ENCODE measurements around the gene FAM72C.
"Not testable (repeated sequence)": the region's sequence is repeated elsewhere in the genome, so short reads cannot be mapped to it uniquely, and the experiment has no call there.

The FAM72C gene

DNA sequence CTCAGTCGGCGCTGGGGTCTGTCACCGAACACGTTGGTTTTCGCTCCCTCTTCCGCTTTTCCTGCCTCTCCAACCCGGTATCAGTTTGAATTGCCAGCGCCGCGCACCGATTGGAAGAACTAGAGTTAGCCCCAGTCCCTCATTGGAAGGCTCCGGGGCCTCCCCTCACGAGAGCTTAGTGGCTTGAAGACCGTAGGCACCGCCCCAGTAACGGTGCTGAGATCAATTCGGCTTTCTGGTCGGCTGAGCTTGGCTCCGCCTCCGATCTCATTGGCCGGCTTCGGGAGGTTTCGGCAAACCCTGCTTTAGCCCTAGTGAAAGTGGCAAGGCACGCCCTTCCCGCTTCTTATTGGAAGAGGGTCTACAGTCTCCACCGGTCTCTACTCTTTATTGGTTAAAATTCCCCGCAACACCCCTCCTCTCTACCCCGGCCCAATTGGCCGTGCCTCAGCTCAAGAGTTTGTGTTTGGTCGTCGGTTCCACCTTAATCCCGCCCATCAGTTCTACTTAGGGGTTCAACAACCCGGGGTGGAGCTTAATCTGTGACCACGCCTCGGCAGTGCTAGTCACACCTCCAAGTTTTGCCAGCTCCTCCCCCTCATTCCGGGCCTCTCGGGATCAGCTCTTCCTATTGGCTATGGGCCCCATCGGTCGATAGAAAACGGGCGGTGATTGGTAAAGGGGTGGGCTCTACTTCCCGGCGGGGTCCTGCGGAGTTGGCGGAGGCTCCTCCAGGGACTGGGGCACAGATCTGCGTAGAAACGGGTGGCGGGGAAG lies at the start of gene FAM72C:
FAM72C (minus strand) TSS at position 63 of the 777 bp plus-strand sequence. CDS start 845 bp downstream, outside the sequence.
- not testable (repeated sequence) for DNase-seq (ENCODE audit: low spot score)

DNA sequence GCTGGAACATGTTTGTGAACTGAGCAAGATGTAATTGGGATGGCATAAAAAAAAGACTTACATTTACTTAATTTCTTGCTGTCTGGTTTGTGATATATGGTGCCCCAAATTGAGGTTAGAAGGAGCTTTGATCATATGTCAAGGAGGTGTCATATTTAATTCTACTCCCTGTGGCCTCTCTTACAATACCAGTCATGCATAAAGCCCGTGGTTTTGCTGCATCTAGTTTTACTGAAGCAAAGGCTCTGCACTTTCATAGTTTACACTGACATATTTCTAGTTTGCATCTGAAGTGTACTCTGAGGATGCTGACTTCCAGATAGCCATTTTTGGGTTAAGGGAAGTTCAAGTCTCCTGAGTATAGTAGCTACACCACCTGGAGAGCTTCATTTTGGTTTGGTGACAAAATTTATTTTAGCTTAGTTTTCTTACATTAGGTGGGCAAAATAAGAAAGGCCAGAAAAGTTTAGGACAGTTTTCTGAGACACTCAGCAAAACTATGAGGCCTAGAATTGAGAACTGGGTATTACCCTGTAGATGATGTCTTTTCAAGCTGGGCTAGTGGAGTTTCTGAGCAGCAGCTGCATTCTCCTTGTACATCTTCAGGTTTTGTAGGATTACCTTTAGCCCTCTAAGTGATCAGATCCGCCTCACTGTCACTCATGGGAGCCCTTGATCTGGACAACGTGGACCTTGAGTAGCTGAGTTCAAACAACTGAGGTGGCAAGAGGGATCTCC lies 48.4 kb upstream of the FAM72C start:
- DNase-seq (ENCODE audit: low spot score), result not testable (repeated sequence)

DNA sequence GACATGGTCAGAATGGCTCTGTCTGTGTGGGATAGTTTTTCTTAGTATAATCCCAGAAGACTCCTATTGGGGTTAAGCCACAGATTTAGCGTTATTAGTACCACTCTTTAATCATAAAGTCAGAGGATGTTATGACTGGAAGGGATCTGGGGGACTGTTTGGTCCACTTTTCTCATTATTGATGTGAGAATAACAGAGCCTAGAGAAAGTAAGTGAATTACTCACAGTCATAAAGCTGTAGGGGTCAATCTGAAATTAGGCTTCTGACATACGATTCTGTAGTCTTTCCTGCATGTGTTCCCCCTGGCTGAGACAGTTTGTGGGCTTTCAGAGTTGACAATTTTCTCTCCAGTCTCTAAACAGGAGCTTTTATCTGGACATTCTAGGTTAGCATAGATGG lies 47.3 kb upstream of the FAM72C start:
- not testable (repeated sequence) for DNase-seq (ENCODE audit: low spot score)

DNA sequence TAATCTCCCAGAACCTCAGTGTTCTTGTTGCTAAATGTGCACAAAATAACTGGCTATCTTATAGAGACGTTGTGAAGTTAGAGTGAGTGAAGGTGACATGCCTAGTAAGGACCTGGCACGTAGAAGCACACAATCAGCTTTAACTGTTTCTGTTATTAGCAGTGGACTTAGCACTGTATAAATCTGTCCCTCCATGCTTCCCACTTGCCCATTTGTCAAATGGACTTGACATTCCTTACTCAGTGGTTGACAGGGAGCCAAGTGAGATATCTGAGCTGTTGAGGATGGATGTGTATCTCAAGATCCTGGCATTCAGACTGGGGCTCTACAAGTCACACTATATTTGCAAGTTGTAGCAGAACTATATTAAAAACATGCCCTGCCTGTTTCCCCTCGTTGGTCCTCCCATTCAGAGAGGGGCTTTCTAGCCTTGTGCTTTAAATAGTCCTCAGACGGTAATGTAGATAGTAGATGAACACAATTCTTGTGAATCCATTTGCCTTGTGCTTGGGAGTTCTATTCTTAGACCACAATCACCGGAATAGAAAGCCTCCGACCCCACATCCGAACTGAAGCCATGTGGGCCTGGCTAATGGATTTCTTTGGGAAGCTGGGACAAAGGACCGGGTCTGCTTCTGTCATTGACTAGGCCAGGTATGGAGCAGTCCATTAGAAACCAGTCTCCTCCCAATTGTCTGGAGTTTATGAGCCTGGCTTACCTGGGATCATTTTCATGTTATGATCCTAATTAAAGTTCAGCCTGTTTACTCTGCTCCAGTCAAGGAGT lies 43.6 kb upstream of the FAM72C start:
- peak; percentile 0 for DNase-seq (ENCODE audit: low spot score)

DNA sequence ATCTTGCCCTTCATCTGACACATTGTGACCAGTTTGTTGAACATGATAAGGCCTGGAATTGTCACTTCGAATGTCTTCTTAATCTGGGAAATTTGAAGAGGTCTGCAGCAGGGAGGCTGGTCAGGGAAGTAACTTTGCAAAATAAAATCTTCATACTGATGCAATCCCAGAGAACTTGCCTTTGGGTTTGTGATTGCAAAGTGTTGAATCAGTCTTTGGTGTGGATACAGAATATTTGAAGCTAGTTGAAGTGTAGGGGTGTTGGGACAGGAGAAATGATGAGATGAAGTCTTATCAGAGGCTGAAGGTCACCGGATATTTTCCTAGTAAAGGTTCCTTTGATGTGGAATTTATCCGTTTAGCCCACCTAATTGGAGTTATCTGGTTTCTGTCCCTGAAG lies 42.7 kb upstream of the FAM72C start:
- DNase-seq (ENCODE audit: low spot score), result not testable (repeated sequence)

DNA sequence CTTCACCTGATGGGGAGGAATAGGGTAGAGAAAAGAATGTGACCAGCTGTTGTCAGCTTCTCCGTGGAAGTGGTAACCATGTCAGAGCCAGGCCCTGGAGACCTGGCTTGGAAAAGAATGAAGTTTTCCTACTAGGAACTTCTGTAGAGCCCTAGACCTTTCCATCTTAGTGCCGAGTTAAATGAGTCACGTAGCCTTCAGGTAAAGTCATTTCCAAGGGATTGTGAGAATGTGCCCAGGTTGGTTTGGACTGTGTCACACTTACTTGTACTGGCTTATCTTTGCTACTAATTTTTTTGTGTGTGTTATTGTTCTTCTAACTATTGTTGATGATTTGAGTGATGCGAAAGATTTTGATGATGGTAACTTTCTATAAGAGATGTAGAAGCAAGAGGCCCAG lies 42.3 kb upstream of the FAM72C start:
- not testable (repeated sequence) for DNase-seq (ENCODE audit: low spot score)

DNA sequence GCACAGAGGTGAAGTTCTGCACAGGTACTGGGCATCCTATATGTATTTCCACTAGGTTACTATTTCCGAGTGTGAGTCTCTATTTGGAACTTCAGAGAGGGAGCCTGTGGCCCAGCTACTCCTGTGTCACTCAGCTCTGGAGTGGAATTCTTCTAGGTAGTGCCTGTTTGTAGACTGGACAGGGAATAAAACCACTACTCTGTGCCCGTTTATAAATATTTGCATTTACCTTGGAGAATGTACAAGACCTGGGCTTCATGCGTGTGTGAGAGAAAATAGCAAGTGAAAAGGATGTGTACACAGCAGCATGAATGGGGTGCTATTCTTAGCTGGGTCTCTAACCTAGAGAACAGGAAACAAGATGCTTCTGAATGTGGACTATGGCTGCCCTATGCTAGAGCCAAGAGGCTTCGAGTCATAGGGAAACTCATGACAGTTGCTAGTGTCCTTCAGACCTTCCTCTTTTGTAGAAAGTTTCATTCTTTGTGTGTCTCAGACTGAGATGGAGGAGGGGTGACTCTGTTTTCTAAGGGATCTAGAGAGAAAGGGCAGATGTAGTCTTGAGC lies 40.5 kb upstream of the FAM72C start:
- DNase-seq (ENCODE audit: low spot score), result not testable (repeated sequence)

DNA sequence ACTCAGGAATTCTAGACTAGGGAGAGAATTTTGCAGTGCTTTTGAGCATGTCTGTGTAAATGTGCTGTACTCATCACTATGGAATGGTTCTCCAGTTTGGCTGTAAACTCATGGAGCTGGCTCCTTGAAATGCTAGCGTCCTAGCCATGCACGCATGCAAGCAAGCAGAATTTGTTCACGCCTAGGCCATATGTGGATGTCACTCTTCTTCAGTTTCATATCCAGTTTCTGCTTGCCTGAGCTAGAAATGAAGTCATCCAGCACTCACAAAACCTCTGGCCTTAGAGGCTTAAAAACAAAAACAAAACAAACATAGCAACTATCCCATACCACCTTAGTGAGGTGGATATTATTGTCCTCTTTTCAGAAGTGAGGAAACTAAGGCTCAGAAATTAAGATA lies 37.6 kb upstream of the FAM72C start:
- DNase-seq (ENCODE audit: low spot score), result not testable (repeated sequence)

DNA sequence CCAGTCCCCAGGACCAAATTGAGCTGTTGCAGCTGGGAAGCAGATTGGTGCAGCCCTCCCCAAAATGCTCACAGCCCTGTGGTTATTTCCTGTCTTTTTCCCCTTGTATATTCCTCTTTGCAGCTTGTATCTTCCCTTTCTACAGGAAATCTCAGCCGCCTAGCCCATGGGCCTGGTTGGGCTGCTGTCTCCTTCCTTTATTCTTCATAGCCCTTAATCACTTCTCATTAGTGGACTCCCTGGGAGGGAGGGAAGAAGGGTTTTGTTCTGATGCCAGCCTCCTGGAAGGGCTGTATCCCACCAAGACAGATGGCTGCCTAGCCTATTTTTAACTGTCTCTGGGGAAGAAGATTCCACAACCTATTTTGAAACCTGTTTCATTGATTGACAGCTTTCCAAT lies 32.5 kb upstream of the FAM72C start:
- not testable (repeated sequence) for DNase-seq (ENCODE audit: low spot score)

DNA sequence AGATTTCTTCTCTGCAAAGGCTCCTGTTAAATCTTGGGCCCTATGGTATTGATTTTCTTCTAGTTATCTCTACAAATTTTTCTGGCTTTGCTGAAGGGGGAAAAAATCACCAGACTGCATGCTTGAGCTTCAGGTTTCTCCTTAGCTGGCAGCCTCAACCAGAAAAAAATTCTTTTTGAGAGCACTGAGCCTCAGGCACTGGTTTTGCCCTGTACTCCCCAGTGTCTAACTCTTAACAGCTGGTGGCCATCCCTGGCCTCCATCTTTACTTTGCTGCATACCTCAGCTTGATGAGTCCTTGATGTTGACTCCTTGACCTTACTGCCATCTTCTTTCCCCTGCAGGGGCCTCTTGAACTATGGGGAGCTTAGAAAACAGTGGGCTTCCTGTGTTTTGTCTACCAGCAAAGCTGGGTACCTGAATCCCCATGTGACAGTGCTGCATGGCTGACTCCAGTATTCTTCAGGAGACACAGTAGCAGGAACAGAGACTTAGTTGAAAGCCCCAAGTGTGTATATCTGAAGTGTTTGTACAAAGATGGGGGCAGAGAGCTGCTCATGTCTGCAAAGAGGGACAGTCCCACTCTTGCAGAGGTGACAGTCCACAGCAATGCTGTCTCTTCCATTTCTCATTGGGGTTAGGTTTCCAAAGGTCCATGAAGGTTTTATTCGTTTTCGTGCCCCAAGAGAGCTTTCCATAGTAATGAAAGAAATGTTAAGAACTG lies 31.7 kb upstream of the FAM72C start:
- DNase-seq (ENCODE audit: low spot score), result not testable (repeated sequence)

DNA sequence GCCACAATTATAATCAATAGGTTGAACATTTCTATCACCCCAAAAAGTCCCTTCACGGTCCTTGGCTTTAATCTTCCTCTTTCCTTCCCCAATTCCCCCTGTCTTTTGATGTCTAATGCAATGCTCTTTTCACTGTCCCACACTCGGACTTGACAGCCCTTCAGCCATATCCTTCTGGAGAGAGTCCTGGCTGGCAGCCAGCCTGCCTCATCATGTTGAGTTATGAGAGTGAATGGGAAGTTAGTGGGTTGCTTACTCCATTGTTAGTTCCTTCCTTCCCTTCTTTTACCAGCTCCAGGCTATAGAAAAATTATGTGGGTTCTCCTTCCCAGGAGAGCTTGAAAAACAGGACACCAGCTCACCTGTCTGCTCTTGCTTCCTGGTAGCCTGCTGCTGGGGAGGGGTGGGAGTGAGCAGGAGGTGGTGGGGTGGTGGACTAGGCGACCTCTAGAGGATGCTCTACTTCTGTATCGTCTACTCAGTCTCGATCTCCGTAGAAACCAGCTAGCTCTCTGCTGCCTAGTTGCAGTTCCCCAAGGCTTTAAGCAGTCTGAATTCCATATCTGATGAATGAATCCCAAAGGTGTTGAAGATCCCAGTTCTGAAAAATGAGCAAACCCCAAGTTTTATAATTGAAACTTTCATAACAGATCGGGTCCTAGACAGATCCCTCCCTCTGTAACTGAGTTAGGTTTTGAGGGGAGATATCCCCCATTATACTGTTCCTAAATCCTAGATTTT lies 30.5 kb upstream of the FAM72C start:
- DNase-seq (ENCODE audit: low spot score), result not testable (repeated sequence)

DNA sequence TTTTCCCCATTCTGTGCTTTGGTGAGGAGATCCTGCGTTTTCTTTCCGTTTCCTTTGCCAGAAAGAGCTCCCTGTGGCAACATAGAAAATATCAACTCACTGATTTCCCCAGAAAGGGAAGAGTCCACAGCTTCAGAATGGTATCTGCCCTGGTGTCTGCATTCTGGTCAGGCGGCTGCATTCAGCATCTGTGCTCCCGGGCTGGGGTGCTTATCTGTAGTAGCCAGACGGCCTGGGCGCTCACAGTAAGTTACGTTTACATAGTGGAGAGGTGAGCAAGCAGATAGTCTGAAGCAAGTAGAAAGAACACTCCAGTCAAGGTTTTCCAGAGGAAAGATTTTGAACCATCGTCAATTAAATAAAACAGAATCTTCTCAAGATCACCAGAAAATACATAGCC lies 29.3 kb upstream of the FAM72C start:
- DNase-seq (ENCODE audit: low spot score), result not testable (repeated sequence)

DNA sequence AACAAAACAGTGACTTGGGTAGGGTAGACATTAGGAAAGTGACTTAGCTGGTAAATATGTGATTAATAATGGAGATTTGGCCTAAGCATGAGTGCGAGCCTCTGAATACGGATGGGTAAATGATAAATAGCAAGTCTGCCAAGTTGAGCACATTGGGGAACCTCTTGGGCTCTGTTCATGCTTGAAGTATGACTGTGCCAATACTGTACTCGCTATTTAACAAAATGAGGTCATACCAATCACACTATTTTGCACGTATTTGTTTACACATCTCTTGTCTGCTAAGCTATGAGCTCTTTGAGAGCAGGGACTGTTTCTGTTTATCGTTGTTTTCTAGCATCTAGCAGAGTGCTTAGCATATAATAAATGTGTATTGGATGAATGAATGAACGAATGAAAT lies 24.2 kb upstream of the FAM72C start:
- DNase-seq (ENCODE audit: low spot score), result not testable (repeated sequence)

DNA sequence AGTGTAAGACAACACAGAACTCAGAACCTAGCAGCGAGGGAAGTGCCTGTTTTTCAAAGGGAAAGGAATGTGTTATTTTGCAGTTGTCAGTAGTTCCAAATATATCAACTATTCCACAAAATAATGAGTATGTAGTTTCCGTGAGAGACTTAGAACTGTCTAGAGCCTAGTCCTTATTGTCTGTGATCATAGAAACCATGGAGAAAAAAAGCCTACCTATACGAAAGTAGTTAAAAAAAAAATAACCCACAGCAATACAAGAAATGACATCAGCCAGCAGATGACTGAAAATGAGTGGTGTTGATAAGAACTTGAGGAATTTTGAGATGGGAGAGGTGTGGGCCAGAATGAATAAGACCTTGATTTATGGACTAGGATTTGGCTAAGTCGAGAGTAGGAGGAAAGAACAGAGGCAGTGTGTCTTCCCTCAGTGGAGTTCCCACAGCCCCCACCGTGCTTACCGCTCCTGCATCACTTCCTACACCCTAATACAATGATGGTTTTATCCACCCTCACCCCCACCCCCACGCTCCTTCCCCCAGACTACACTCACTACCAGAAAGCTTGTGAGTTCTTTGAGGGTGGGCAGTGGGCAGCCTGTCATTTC lies 21.6 kb upstream of the FAM72C start:
- DNase-seq (ENCODE audit: low spot score), result not testable (repeated sequence)

DNA sequence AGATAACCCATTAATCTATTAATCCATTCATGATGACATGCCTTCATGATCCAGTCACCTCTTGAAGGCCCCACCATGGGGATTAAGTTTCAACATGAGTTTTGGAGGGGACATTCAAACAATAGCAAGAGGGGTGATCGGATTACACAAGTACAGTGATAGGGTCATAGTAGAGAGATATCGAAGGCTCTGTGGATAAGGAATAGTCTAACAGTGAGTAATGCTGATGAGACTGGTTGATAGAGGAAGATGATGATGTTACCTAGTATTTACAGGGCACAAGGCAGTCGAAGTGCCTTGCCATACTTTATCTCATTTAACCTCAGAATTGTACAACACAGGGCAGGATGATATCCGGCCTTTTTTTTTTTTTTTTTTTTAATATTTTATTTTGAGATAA lies 18.9 kb upstream of the FAM72C start:
- DNase-seq (ENCODE audit: low spot score), result not testable (repeated sequence)

DNA sequence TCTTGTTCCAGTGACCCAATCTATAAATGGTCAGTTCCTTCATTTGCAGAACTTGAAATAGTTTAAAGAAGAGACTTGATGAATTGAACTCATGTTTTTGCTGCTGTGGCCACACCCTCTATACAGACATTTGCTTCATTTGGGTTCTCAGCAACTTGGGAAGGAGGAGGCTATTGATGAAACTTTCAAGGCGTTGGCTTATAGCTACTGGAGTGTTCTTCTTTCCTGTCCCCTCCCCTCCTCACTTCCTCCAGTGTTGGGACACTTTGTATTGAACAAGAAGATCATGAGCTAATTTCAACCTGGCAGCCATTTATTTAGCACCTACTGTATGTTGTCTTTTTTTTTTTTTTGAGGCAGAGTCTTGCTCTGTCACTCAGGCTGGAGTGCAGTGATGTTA lies 17.9 kb upstream of the FAM72C start:
- DNase-seq (ENCODE audit: low spot score), result not testable (repeated sequence)

DNA sequence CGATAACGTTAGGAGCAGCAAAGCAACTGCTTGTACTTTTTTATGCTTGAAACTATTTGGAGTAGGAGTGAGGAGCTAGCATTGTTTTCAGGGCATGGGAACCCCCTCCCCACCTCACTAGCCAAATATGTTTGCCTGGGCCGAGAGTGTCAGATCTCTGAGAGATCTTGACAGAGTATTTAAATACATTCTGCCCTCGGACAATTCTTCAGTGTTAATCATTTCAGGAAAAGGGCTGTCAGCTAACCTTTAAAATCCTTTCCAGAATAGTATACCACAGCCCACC lies 17.6 kb upstream of the FAM72C start:
- not testable (repeated sequence) for DNase-seq (ENCODE audit: low spot score)

DNA sequence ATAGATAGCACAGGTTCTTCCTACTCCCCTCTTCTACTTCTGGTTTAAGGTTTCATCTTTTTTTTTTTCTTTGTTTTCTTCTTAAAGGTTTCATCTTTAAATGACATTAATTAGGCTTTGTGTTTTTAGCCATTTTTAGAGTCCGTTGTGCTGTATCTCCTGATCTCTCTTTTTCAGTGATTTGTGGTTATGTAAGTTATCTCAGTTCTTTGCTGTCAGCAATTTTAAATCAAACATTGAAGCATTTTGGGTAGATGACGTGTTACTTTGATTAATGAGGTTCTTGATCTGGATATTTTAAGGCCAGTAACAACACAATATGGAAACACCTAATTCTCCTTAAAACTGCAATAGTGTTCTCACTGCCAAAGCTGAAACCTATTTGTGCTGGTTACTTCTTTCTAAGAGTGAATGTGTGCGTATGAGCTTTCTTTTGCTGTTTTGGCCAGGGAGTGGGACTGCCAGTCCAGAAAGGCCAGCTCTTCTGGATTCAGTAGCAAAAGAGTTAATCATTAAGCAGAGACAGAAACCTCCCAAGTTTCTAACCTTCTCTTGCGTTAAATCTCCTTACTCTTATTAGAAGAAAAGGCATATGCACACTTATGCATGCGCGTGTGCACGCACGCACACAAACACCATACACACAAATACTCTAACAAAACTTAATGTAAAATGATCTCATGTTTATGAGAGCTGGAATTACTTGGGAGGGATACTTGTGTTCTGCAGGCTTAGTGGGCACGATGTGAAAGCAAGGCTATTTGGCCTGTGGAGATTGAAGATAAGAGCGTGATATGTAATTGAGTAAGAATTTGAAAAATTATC lies 17.0 kb upstream of the FAM72C start:
- not testable (repeated sequence) for DNase-seq (ENCODE audit: low spot score)

DNA sequence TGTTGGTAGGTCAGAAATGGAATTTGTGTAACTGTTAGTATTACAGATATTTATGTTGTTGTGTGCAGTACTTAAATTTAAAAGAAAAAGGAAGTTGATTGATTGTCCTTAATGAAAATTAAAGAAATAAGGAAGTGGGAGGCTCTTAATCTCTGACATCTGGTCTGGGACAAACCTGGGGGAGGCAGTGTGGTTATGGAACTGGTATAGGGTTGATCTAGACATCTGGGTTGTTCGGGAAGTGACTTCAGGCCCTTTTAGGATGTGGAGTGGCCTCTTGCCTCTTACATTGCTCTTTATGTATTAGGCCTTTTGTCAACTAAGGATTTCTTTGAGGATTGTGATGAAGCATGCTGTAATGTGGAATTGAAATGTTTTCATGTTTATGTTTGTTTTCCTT lies 16.1 kb upstream of the FAM72C start:
- not testable (repeated sequence) for DNase-seq (ENCODE audit: low spot score)
